Endothelial cell of umbilical vein (primary cell): ENCODE measurements around the gene PRKCZ. TPM values are rescaled to one million over a fixed set of nuclear protein-coding genes. Genes with fewer than 3 reads are reported as not detected.

Source experiments
- BruUV-seq: library from RNA; stranded (reverse); fragments of 400-500 nt; replicated peaks from 2 replicates; lab custom pipeline; 2021; lab: Mats Ljungman, UMichigan
- CTCF ChIA-PET: fragments of 300-600, 350-600 bp; sonication (Branson Sonifier 250); formaldehyde crosslinking; loops from one replicate; lab custom pipeline; 2021; ENCODE audit warnings: antibody characterized with exemption, inconsistent platforms; lab: Charles Lee
- POLR2A ChIA-PET: fragments of 300-600, 350-600 bp; sonication (Branson Sonifier 250); formaldehyde crosslinking; loops from one replicate; lab custom pipeline; 2021; ENCODE audit warnings: antibody characterized with exemption, inconsistent platforms; lab: Charles Lee
- DNase-seq: peaks from one replicate; pipeline ENCODE4 v3.0.0-alpha.2; 2011; ENCODE audit warnings: low read depth, low spot score
- FAIRE-seq: peaks from 2 replicates; lab custom pipeline; 2011; peaks lifted over from hg19 to GRCh38; lab: Jason Lieb, UNC
- H2AFZ ChIP-seq: 2 replicates; pipeline ENCODE4 v1.6.0; 2012; ENCODE audit warnings: low read depth, low read length, control low read depth, inconsistent platforms
- H3K27ac ChIP-seq: 2 replicates; pipeline ENCODE4 v1.5.1; 2011; ENCODE audit warnings: low read depth, mild to moderate bottlenecking, control low read depth, low read length, moderate library complexity; ENCODE audit not compliant: insufficient read depth
- H3K27me3 ChIP-seq, 2 experiments: 2 replicates each; pipeline versions ENCODE4 v1.6.0 to v1.6.1; 2011; ENCODE audit warnings: low read length in 2 of 2, mixed read lengths in 1 of 2; ENCODE audit not compliant: control insufficient read depth in 2 of 2, insufficient read depth in 2 of 2
- H3K36me3 ChIP-seq, 2 experiments: 2 replicates in 1 of 2; 3 replicates in 1 of 2; pipeline ENCODE4 v1.5.1; 2011; ENCODE audit warnings: low read length in 2 of 2, mild to moderate bottlenecking in 1 of 2, moderate library complexity in 1 of 2; ENCODE audit not compliant: control insufficient read depth in 2 of 2, insufficient read depth in 2 of 2; ENCODE audit errors: extremely low read depth in 1 of 2
- H3K4me1 ChIP-seq: 3 replicates; pipeline ENCODE4 v1.5.1; 2011; ENCODE audit warnings: mild to moderate bottlenecking, low read length; ENCODE audit not compliant: control insufficient read depth, insufficient read depth; ENCODE audit errors: extremely low read depth
- H3K4me2 ChIP-seq: 2 replicates; pipeline ENCODE4 v1.6.1; 2011; ENCODE audit warnings: low read length, control low read depth, mixed read lengths; ENCODE audit not compliant: insufficient read depth
- H3K4me3 ChIP-seq, 3 experiments: fragments of 200-600 bp in 1 of 3; sonication (generic), shearing (Covaris generic) in 1 of 3; replicated peaks in 1 of 3; 2 replicates each; pipeline ENCODE4 v1.5.1; 2011 to 2016; ENCODE audit warnings: control low read depth in 3 of 3, low read length in 3 of 3, mild to moderate bottlenecking in 2 of 3, inconsistent platforms in 1 of 3, low read depth in 1 of 3, moderate library complexity in 1 of 3; ENCODE audit not compliant: insufficient read depth in 1 of 3
- H3K79me2 ChIP-seq: 2 replicates; pipeline ENCODE4 v1.6.0; 2012; ENCODE audit warnings: low read length, inconsistent platforms; ENCODE audit not compliant: control insufficient read depth, insufficient read depth
- H3K9ac ChIP-seq: replicated peaks from 2 replicates; pipeline ENCODE3; 2011; ENCODE audit warnings: low read length, control low read depth; ENCODE audit not compliant: insufficient read depth; ENCODE audit errors: extremely low read depth
- H3K9me1 ChIP-seq: replicated peaks from 3 replicates; pipeline ENCODE4 v1.6.0; 2011; ENCODE audit warnings: mild to moderate bottlenecking, low read length; ENCODE audit not compliant: control insufficient read depth, insufficient read depth; ENCODE audit errors: extremely low read depth
- H3K9me3 ChIP-seq: replicated peaks from 2 replicates; pipeline ENCODE4 v1.5.1; 2012; ENCODE audit warnings: low read length, inconsistent platforms; ENCODE audit not compliant: control insufficient read depth, insufficient read depth
- H4K20me1 ChIP-seq: replicated peaks from 2 replicates; pipeline ENCODE3; 2011; ENCODE audit warnings: mild to moderate bottlenecking, low read length; ENCODE audit not compliant: control insufficient read depth, insufficient read depth; ENCODE audit errors: extremely low read depth
- CTCF ChIP-seq, 2 donors: IDR thresholded peaks; 1 replicate in 1 of 2; 2 replicates in 1 of 2; pipeline ENCODE4 v1.5.1; 2011; ENCODE audit warnings: low read length in 2 of 2, mild to moderate bottlenecking in 2 of 2, moderate library complexity in 2 of 2, control low read depth in 1 of 2, inconsistent platforms in 1 of 2, low read depth in 1 of 2; ENCODE audit not compliant: insufficient read depth in 1 of 2; ENCODE audit errors: extremely low read depth in 1 of 2
- JUN ChIP-seq: IDR thresholded peaks from 2 replicates; pipeline ENCODE4 v1.6.1; 2011; ENCODE audit warnings: borderline replicate concordance, low read depth; ENCODE audit not compliant: insufficient read length, insufficient read depth
- MAX ChIP-seq: IDR thresholded peaks from 2 replicates; pipeline ENCODE4 v1.6.1; 2011; ENCODE audit not compliant: insufficient read depth, insufficient read length
- POLR2A ChIP-seq: IDR thresholded peaks from 2 replicates; pipeline ENCODE4 v1.6.1; 2012; ENCODE audit warnings: low read depth, mild to moderate bottlenecking, control low read depth, low read length
- dilution Hi-C: fragments of 300-500 bp; cut with MboI; formaldehyde crosslinking; loops from one replicate; pipeline ENCODE4 v1.15.0; 2019; ENCODE audit warnings: low sequenced_read_pairs; ENCODE audit not compliant: extremely low pct_ligation_motif_present
- intact Hi-C: fragments of 100-400 bp; cut with micrococcal nuclease; formaldehyde crosslinking; loops from one replicate; pipeline ENCODE4 v1.10.0; 2022
- polyA plus RNA-seq, 4 experiments: library from polyadenylated mRNA; depleted of rRNA in 3 of 4; stranded (reverse) in 3 of 4; unstranded in 1 of 4; fragments of >200 nt; gene quantifications; 2 replicates each; pipeline versions ENCODE4 v1.2.1 to v1.2.3, GENCODE V29; 2011 to 2012; ENCODE audit warnings: missing spikeins in 1 of 4
- total RNA-seq: library from RNA; stranded (reverse); gene quantifications from 2 replicates; pipeline ENCODE4 v1.2.3, GENCODE V29; 2021

PRKCZ gene
- total and polyA plus RNA-seq, 2 donors (not counting 3 experiments of a cell fraction or from before 2014, with no cell fraction given): 0.22 to 1.7 TPM

GRCh38 chr1:2226525-2227345 is 176.5 kb downstream of the PRKCZ start:
- TF ChIP-seq MAX: no peak
- no peak for TF ChIP-seq JUN
- TF ChIP-seq CTCF (IDR thresholded peaks at IDR 0.05; ENCODE audit: extremely low read depth in 1 of 2, insufficient read depth in 1 of 2, low read depth in 1 of 2, low read length in 2 of 2): no peak
- peak; percentile 31 for TF ChIP-seq POLR2A
- intact Hi-C loops: loop anchor here (1.0 kb wide), 3 partner anchors 14 to 31 kb away; no protein-coding TSS in a partner anchor

More at GRCh38 chr1:2226525-2227345, 176.5 kb downstream of the PRKCZ start:
- Histone ChIP-seq H3K9ac (peak overlapping the region; percentile 99), H3K9me1 (no peaks in the 10 kb centered on the region), H3K9me3 (no peaks in the 10 kb centered on the region), H4K20me1 (no peaks in the 10 kb centered on the region), H3K36me3 (no peaks in the 10 kb centered on the region), H2AFZ (peak overlapping the region; percentile 59), H3K79me2 (peaks cover 34% of the 10 kb centered on the region), H3K4me1 (peaks cover 11% of the 10 kb centered on the region), H3K27ac (peak overlapping the region; percentile 98), H3K4me3 (peak overlapping the region in 2 of 3 experiments; percentile 63 to 95), H3K4me2 (peak overlapping the region; percentile 61), H3K27me3 (no peaks in the 10 kb centered on the region)
- FAIRE-seq (no peak), DNase-seq (no peak)
- dilution Hi-C loops: no loop called here
- POLR2A ChIA-PET: interaction anchor here (0.7 to 1.5 kb wide), 4 partner anchors 28 to 165 kb away, joined by 3 to 5 read pairs (median 3); partner anchors contain the start of genes MORN1 and RER1
- CTCF ChIA-PET: interaction anchor here (2.2 kb wide), 1 partner anchor 155 kb away, joined by 10 read pairs; no protein-coding TSS in a partner anchor
- BruUV-seq: no TSS peak
